AG09319 (cell line): ENCODE data around the gene CNDP1.

Source experiments
- DNase-seq: peaks from one replicate; pipeline ENCODE4 v3.0.0-alpha.2; 2010; ENCODE audit warnings: low read depth; ENCODE audit errors: extremely low read depth
- TF ChIP-seq, protein P1 (sequence below): IDR thresholded peaks from 2 replicates; pipeline ENCODE4 v1.5.1; 2011; ENCODE audit warnings: low read depth, mild to moderate bottlenecking, inconsistent platforms, low read length, moderate library complexity

CNDP1 gene

DNA sequence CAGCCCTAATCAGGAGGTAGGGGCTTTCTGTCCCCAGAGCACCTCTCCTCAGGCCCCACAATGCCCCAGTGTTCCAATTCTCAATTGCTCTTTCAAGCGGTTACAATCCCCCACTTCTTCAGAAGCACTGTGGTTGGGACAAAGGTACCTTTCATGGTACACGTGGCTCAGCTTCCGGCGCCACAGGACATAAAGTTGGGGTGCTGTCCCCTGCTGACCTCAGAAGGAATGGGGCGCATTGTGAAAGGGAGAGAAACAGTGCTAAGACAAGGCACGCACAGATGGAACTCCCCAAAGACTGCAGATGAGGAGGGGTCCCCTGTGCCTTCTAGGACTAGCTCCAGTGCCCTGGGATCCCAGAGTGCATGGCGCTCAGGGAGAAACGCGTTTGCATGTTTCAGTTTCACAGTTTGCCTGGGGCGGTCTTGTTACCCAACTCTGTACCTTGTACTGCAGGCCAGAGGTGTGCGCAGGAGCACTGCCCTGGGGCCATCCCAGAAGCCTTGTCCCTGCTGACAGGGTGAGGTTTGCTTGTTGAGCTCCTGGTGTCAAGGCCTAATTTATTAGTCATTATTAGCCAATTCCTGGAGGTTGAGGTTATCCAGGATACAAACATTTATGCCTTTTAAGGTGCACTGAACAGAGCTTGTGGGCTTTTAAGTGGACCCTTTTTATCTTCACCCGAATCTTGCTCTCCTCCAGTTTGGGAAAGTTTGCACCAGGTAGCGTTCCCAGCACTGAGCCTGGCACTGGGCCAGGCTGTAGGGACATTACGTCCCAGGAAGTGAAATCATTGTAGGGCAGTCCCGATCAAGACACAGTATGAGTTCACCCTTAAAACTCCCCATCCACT, 7.6 kb downstream of the CNDP1 start:
- no peak for DNase-seq
- TF ChIP-seq, protein P1, sequence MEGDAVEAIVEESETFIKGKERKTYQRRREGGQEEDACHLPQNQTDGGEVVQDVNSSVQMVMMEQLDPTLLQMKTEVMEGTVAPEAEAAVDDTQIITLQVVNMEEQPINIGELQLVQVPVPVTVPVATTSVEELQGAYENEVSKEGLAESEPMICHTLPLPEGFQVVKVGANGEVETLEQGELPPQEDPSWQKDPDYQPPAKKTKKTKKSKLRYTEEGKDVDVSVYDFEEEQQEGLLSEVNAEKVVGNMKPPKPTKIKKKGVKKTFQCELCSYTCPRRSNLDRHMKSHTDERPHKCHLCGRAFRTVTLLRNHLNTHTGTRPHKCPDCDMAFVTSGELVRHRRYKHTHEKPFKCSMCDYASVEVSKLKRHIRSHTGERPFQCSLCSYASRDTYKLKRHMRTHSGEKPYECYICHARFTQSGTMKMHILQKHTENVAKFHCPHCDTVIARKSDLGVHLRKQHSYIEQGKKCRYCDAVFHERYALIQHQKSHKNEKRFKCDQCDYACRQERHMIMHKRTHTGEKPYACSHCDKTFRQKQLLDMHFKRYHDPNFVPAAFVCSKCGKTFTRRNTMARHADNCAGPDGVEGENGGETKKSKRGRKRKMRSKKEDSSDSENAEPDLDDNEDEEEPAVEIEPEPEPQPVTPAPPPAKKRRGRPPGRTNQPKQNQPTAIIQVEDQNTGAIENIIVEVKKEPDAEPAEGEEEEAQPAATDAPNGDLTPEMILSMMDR = no peak

DNA sequence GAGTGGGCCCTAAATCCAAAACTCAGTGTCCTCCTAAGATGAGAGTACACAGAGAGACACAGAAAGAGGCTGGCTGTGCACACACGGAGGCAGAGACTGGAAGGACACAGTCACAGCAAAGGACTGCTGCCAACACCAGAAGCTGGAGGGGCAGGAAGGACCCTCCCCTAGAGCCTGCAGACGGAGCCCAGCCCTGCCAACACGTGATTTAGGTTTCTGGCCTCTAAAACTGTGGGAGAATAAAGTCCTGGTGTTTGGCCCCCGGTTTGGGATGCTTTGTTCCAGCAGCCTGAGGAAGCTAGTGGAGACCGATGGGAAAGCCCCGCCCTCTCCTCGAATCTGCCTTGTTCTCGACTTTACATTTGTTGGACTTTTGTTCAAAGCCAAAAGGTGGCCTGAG, 10.6 kb downstream of the CNDP1 start:
- TF ChIP-seq, protein P1 = no peak
- no peak for DNase-seq

DNA sequence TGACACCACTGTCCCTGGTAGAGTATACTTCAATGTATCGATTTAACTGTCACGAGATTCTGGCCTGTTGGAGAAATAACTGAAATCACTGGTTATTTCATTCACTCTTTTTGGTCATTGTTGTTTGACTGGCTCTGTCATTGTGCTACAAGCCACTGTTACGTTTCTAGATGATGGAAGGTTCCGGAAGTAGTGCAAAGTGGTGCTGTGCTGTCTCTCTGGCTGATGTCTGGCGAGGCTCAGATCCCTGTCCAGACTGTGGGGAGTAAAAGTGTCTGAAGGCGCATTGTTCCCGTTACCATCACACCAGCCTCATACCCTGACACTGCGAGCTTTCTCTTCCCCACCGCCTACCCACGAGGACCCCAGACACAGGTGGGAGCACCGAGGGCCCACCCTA, 11.7 kb downstream of the CNDP1 start:
- TF ChIP-seq, protein P1 = no peak
- no peak for DNase-seq

DNA sequence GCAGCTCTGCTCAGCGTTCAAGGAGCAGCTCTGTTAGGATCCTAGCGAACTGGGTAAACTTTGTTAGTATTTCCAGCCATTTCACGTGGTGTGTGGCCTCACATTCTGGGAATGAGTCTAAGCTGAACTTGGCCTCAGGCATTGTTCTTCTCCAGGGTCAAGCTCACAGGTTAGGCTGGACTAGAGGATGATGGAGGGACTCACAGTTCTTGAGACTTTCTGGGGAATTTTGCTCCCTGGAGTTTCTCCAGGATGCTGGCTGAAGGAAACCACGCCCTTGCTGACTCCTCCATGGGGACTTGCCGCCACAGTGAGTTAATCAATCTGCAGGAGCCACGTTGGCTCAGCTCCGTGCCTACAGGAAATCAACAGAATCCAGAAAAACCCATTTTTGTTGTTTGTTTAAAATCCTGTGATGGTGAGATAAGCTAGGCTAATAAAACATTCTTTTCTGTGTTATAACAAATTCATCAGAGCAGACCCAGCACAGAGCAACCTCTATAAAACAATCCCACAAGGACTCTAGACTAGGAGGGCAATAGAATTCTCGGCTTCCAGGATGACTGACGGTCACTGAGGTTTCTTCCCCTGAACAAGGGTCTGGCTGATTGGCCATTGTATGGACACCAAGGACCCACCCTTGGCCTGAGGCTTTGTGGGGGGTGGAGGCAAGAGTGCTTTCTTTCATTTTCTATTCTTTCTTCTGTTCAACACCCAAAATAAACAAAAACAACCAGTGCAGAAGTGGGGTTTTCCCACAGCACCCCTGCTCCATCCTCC, 12.6 kb downstream of the CNDP1 start:
- peak; percentile 7 for DNase-seq
- TF ChIP-seq, protein P1 = no peak

DNA sequence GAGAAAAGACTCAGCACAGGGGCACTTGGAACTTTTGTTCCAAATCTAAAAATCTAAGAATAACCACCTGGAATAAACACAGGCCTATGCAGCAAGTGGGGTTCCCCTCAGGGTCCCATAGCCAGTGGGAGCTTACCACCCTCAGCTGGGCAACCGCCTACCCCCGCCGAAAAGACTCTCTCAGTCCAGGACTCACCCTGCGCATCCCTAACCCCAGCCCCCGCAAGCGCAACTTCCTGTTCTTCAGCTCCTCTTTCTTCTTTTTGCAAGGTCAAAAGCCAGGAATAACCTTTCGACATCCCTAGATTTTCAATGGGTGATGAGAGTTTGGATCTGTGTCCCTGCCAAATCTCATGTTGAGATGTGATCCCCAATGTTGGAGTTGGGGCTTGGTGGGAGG, 13.6 kb downstream of the CNDP1 start:
- TF ChIP-seq, protein P1 = no peak
- DNase-seq = no peak

DNA sequence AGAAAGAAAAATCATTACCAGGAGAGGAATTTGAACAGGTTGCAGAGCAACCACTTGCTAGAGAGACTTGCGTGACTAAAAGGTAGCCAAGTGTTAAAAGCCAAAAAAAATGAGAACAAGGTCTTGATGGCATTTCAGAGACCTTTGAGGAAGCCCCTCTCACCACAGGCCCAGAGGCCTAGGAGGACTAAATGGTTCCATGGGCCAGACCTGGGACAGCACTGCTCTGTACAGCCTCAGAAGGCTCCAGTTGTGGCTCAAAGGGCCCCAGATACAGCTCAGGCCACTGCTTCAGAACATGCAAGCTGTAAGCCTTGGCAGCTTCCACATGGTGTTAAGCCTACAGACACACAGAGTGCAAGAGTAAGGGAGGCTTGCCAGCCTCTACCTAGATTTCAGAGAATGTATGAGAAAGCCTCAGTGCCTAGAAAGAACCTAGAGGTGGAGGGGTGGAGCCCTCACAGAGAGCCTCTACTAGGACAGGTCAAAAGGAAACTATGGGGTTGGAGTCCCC, 15.3 kb downstream of the CNDP1 start:
- no peak for DNase-seq
- TF ChIP-seq, protein P1 = no peak

DNA sequence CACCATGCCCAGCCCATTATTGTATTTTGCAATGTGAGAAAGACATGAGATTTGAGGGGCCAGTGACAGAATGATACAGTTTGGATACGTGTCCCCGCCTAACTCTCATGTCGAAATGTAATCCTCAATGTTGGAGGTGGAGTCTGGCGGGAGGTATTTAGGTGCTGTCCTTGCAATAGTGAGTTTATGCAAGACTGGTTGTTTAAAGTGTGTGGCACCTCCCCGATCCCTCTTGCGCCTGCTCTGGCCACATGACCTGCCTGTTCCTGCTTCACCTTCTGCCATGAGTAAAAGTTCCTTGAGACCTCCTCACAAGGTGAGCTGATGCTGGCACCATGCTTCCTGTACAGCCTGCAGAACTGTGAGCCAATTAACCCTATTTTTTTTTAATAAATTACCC, 16.6 kb downstream of the CNDP1 start:
- TF ChIP-seq, protein P1 = no peak

More for the DNA sequence above, 16.6 kb downstream of the CNDP1 start:
- no peak for DNase-seq
